ENCODE data around the gene GATA5. TPM values are rescaled to one million over a fixed set of nuclear protein-coding genes. Genes with fewer than 3 reads are reported as not detected.

The GATA5 gene, protein sequence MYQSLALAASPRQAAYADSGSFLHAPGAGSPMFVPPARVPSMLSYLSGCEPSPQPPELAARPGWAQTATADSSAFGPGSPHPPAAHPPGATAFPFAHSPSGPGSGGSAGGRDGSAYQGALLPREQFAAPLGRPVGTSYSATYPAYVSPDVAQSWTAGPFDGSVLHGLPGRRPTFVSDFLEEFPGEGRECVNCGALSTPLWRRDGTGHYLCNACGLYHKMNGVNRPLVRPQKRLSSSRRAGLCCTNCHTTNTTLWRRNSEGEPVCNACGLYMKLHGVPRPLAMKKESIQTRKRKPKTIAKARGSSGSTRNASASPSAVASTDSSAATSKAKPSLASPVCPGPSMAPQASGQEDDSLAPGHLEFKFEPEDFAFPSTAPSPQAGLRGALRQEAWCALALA
- 1 to 10 TPM; 2.5 to 6.7 TPM for total RNA-seq
- 0.75 TPM for polyA plus RNA-seq (2013, experiment 1 of 2)
- 0.75 TPM for polyA plus RNA-seq (2013, experiment 2 of 2)
- long read RNA-seq, experiment 1, partial matches to known transcripts: 2 of 6 reads
- long read RNA-seq, experiment 1, other reads (novel, unspliced or antisense): 1 of 6 reads
- long read RNA-seq, experiment 2, partial matches to known transcripts: 1 of 2 reads
- long read RNA-seq, experiment 2, other reads (novel, unspliced or antisense): 0 of 2 reads
- long read RNA-seq, experiment 3, partial matches to known transcripts: 2 of 5 reads
- long read RNA-seq, experiment 3, other reads (novel, unspliced or antisense): 0 of 5 reads
- long read RNA-seq, experiment 4: 0 reads

- peaks cover 65% of the 10 kb centered on the region for H3K27me3 ChIP-seq (ENCODE audit: control insufficient read depth, insufficient read depth, low read length, poor library complexity, severe bottlenecking)
- no peaks in the 10 kb centered on the region for H3K36me3 ChIP-seq (ENCODE audit: control insufficient read depth, insufficient read depth, low read length)
- H3K9me3 Mint-ChIP-seq: no peaks in the 10 kb centered on the region
- peaks cover 19% of the 10 kb centered on the region for H3K4me1 Mint-ChIP-seq
- no peak within 1 kb of the TSS for H3K4me3 ChIP-seq (ENCODE audit: low read length)
- no peak within 1 kb of the TSS for H3K27ac Mint-ChIP-seq
- H3K27me3 Mint-ChIP-seq (ENCODE audit: insufficient read depth): peaks cover 48% of the 10 kb centered on the region
- peaks cover 15% of the 10 kb centered on the region for H3K4me1 ChIP-seq (ENCODE audit: control insufficient read depth, insufficient read depth, low read length)
- DNase-seq: peak; percentile 85
- no peaks in the 10 kb centered on the region for H3K9me3 ChIP-seq (ENCODE audit: control insufficient read depth, low read length)
- TF ChIP-seq CTCF (conservative IDR thresholded peaks at IDR 0.05): no peak
- no peak within 1 kb of the TSS for H3K9ac ChIP-seq (ENCODE audit: extremely low read depth, low read length, poor library complexity, severe bottlenecking)
- no peak within 1 kb of the TSS for H3K27ac ChIP-seq (ENCODE audit: low read depth, low read length)
- H3K4me3 Mint-ChIP-seq: peak within 1 kb of the TSS; percentile 52
- H3K36me3 Mint-ChIP-seq (ENCODE audit: low read depth): no peaks in the 10 kb centered on the region
- WGBS, 2 experiments (ENCODE audit: insufficient coverage in 1 of 2, insufficient read length in 1 of 2): 0% methylated on average over 1 to 29 of the region's 37 CpGs
Measured at GRCh38 chr20:62475772-62476055, at the start of gene GATA5. Gene GATA5 (minus strand): TSS chr20:62475995. CDS start chr20:62475521, 474 bp downstream.

GRCh38 chr20:62525014-62525413 is 49.2 kb upstream of the GATA5 start:
- H3K4me3 Mint-ChIP-seq: no peak overlapping the region
- H3K27ac Mint-ChIP-seq: no peak overlapping the region
- H3K27me3 Mint-ChIP-seq (ENCODE audit: insufficient read depth): no peaks in the 10 kb centered on the region
- no peaks in the 10 kb centered on the region for H3K36me3 ChIP-seq (ENCODE audit: control insufficient read depth, insufficient read depth, low read length)
- no peaks in the 10 kb centered on the region for H3K9me3 ChIP-seq (ENCODE audit: control insufficient read depth, low read length)
- H3K4me3 ChIP-seq (ENCODE audit: low read length): no peak overlapping the region
- TF ChIP-seq CTCF (conservative IDR thresholded peaks at IDR 0.05): no peak
- H3K27ac ChIP-seq (ENCODE audit: low read depth, low read length): no peak overlapping the region
- H3K27me3 ChIP-seq (ENCODE audit: control insufficient read depth, insufficient read depth, low read length, poor library complexity, severe bottlenecking): no peaks in the 10 kb centered on the region
- no peak for DNase-seq
- 85 to 86% methylated on average over 5 to 12 of the region's 15 CpGs for WGBS, 2 experiments (ENCODE audit: insufficient coverage in 1 of 2, insufficient read length in 1 of 2)
- H3K4me1 ChIP-seq (ENCODE audit: control insufficient read depth, insufficient read depth, low read length): no peaks in the 10 kb centered on the region
- H3K4me1 Mint-ChIP-seq: no peaks in the 10 kb centered on the region
- no peak overlapping the region for H3K9ac ChIP-seq (ENCODE audit: extremely low read depth, low read length, poor library complexity, severe bottlenecking)
- no peaks in the 10 kb centered on the region for H3K36me3 Mint-ChIP-seq (ENCODE audit: low read depth)
- no peaks in the 10 kb centered on the region for H3K9me3 Mint-ChIP-seq

GRCh38 chr20:62524505-62524911 is 48.7 kb upstream of the GATA5 start:
- no peaks in the 10 kb centered on the region for H3K27me3 Mint-ChIP-seq (ENCODE audit: insufficient read depth)
- H3K27ac ChIP-seq (ENCODE audit: low read depth, low read length): no peak overlapping the region
- no peak overlapping the region for H3K4me3 Mint-ChIP-seq
- no peak overlapping the region for H3K27ac Mint-ChIP-seq
- H3K27me3 ChIP-seq (ENCODE audit: control insufficient read depth, insufficient read depth, low read length, poor library complexity, severe bottlenecking): no peaks in the 10 kb centered on the region
- no peak overlapping the region for H3K9ac ChIP-seq (ENCODE audit: extremely low read depth, low read length, poor library complexity, severe bottlenecking)
- no peaks in the 10 kb centered on the region for H3K4me1 Mint-ChIP-seq
- H3K36me3 ChIP-seq (ENCODE audit: control insufficient read depth, insufficient read depth, low read length): no peaks in the 10 kb centered on the region
- no peaks in the 10 kb centered on the region for H3K9me3 ChIP-seq (ENCODE audit: control insufficient read depth, low read length)
- TF ChIP-seq CTCF (conservative IDR thresholded peaks at IDR 0.05): no peak
- H3K36me3 Mint-ChIP-seq (ENCODE audit: low read depth): no peaks in the 10 kb centered on the region
- no peak for DNase-seq
- H3K4me1 ChIP-seq (ENCODE audit: control insufficient read depth, insufficient read depth, low read length): no peaks in the 10 kb centered on the region
- no peak overlapping the region for H3K4me3 ChIP-seq (ENCODE audit: low read length)
- WGBS, 2 experiments (ENCODE audit: insufficient coverage in 1 of 2, insufficient read length in 1 of 2): 32 to 57% methylated on average over 7 to 10 of the region's 10 CpGs
- H3K9me3 Mint-ChIP-seq: no peaks in the 10 kb centered on the region
